Type B pancreatic cell (in vitro differentiated cells): ENCODE results near the gene TRRAP. TPM values are rescaled to one million over a fixed set of nuclear protein-coding genes. Genes with fewer than 3 reads are reported as not detected.

Experiments used
- DNase-seq: peaks from one replicate; pipeline ENCODE4 v3.0.0; 2021; ENCODE audit warnings: mixed read lengths; ENCODE audit not compliant: unreplicated experiment; ENCODE audit errors: extremely low spot score
- H3K27ac Mint-ChIP-seq: 2 replicates; pipeline ENCODE4 v1.8.0; 2021; ENCODE audit warnings: mild to moderate bottlenecking, mixed read lengths
- H3K27me3 Mint-ChIP-seq: 2 replicates; pipeline ENCODE4 v1.8.0; 2021; ENCODE audit warnings: mixed read lengths
- H3K36me3 Mint-ChIP-seq: 2 replicates; pipeline ENCODE4 v1.8.0; 2021; ENCODE audit warnings: mixed read lengths
- H3K4me1 Mint-ChIP-seq: one replicate; pipeline ENCODE4 v1.8.0; 2021; ENCODE audit warnings: mixed read lengths; ENCODE audit not compliant: unreplicated experiment
- H3K4me3 Mint-ChIP-seq: 2 replicates; pipeline ENCODE4 v1.8.0; 2021; ENCODE audit warnings: mild to moderate bottlenecking, mixed read lengths
- H3K9me3 Mint-ChIP-seq: 2 replicates; pipeline ENCODE4 v1.8.0; 2021; ENCODE audit warnings: mixed read lengths
- total RNA-seq: library from RNA; stranded (reverse); gene quantifications from 2 replicates; pipeline ENCODE4 v1.2.1, GENCODE V29; 2021; ENCODE audit warnings: low replicate concordance
- TF ChIP-seq, protein P1 (sequence below): fragments of 200-600 bp; sonication (generic); conservative IDR thresholded peaks from 2 replicates; pipeline ENCODE4 v1.5.0; 2021; ENCODE audit warnings: antibody characterized with exemption, mild to moderate bottlenecking

TRRAP gene
- total RNA-seq, 1 donor from 2014 or later = 65.7 TPM

DNA sequence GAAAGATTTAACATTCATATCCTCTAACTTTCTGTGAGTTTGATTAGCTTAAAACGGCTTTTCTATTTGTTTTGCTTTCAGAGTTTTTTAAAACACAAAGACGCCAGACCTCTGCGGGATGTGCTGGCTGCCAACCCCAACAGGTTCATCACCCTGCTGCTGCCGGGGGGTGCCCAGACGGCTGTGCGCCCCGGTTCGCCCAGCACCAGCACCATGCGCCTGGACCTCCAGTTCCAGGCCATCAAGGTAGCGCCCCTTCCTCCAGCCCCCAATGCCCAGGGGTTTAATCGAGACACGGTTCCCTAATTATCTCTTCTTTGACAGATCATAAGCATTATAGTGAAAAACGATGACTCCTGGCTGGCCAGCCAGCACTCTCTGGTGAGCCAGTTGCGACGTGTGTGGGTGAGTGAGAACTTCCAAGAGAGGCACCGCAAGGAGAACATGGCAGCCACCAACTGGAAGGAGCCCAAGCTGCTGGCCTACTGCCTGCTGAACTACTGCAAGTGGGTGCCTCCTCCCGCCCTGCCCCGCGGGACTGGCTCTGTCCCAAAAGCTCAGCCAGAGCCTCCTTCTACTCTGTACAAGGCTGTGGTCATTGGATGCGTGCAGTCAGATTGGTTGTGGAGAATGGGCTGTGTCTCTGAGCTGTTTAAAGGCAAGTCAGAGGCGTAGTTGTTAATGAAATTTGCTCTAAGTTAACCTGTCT is 71.2 kb downstream of the TRRAP start:
- Mint-ChIP-seq H3K36me3 (peaks cover 25% of the 10 kb centered on the region), H3K4me3 (no peak overlapping the region), H3K4me1 (no peaks in the 10 kb centered on the region), H3K27me3 (no peaks in the 10 kb centered on the region), H3K9me3 (no peaks in the 10 kb centered on the region), H3K27ac (no peak overlapping the region)
- DNase-seq = no peak
- TF ChIP-seq, protein P1, sequence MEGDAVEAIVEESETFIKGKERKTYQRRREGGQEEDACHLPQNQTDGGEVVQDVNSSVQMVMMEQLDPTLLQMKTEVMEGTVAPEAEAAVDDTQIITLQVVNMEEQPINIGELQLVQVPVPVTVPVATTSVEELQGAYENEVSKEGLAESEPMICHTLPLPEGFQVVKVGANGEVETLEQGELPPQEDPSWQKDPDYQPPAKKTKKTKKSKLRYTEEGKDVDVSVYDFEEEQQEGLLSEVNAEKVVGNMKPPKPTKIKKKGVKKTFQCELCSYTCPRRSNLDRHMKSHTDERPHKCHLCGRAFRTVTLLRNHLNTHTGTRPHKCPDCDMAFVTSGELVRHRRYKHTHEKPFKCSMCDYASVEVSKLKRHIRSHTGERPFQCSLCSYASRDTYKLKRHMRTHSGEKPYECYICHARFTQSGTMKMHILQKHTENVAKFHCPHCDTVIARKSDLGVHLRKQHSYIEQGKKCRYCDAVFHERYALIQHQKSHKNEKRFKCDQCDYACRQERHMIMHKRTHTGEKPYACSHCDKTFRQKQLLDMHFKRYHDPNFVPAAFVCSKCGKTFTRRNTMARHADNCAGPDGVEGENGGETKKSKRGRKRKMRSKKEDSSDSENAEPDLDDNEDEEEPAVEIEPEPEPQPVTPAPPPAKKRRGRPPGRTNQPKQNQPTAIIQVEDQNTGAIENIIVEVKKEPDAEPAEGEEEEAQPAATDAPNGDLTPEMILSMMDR = no peak

DNA sequence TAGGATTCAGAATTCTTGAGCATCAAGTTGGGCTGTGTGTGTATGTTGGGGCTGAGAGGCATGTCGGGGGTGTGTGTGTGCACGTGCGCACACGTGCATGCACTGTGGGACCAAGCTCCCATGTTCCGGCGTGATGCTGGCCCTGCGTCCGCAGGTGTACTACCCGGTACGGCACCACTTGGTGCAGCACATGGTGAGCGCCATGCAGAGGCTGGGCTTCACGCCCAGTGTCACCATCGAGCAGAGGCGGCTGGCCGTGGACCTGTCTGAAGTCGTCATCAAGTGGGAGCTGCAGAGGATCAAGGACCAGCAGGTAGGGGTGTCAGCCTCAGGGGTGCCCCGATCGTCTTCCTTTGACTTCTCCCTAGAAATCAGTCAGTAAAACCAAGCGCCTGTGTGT is 77.7 kb downstream of the TRRAP start:
- H3K9me3 Mint-ChIP-seq = no peaks in the 10 kb centered on the region
- TF ChIP-seq, protein P1 = no peak
- H3K4me1 Mint-ChIP-seq = no peaks in the 10 kb centered on the region
- no peak overlapping the region for H3K4me3 Mint-ChIP-seq
- H3K36me3 Mint-ChIP-seq = peaks cover 50% of the 10 kb centered on the region
- H3K27me3 Mint-ChIP-seq = no peaks in the 10 kb centered on the region
- DNase-seq = no peak
- H3K27ac Mint-ChIP-seq = no peak overlapping the region

DNA sequence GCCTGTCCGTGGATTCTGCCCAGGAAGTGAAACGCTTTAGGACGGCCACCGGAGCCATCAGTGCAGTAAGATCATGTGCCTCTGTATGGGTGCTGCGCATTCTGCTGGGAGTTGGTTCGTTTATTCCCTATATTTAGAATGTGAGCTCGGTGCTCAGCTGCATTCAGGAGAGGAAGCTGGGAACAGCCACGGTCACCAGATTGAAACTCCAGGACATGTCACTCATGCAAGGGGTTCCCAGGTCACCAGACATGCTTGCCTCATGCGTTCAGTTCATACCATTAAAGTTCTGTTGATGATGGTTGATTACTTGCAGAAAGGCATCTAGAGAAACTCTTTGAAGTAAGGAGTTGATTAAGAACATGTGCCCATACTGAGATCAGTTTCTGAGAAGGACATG is 78.1 kb downstream of the TRRAP start:
- Mint-ChIP-seq H3K4me3 (no peak overlapping the region), H3K9me3 (no peaks in the 10 kb centered on the region), H3K27me3 (no peaks in the 10 kb centered on the region), H3K4me1 (no peaks in the 10 kb centered on the region), H3K27ac (no peak overlapping the region), H3K36me3 (peaks cover 49% of the 10 kb centered on the region)
- TF ChIP-seq, protein P1 = no peak
- no peak for DNase-seq

- TF ChIP-seq, protein P1 = no peak
- H3K36me3 Mint-ChIP-seq = peaks cover 45% of the 10 kb centered on the region
- H3K9me3 Mint-ChIP-seq = no peaks in the 10 kb centered on the region
- no peak overlapping the region for H3K27ac Mint-ChIP-seq
- no peak overlapping the region for H3K4me3 Mint-ChIP-seq
- no peaks in the 10 kb centered on the region for H3K4me1 Mint-ChIP-seq
- DNase-seq = no peak
- no peaks in the 10 kb centered on the region for H3K27me3 Mint-ChIP-seq
These were observed 78.6 kb downstream of the TRRAP start for GRCh38 chr7:98956937-98957336.

GRCh38 chr7:98957766-98958165 is 79.4 kb downstream of the TRRAP start:
- TF ChIP-seq, protein P1 = no peak
- Mint-ChIP-seq H3K27ac (no peak overlapping the region), H3K4me1 (no peaks in the 10 kb centered on the region), H3K27me3 (no peaks in the 10 kb centered on the region), H3K9me3 (no peaks in the 10 kb centered on the region), H3K36me3 (peaks cover 48% of the 10 kb centered on the region), H3K4me3 (no peak overlapping the region)
- DNase-seq = no peak

DNA sequence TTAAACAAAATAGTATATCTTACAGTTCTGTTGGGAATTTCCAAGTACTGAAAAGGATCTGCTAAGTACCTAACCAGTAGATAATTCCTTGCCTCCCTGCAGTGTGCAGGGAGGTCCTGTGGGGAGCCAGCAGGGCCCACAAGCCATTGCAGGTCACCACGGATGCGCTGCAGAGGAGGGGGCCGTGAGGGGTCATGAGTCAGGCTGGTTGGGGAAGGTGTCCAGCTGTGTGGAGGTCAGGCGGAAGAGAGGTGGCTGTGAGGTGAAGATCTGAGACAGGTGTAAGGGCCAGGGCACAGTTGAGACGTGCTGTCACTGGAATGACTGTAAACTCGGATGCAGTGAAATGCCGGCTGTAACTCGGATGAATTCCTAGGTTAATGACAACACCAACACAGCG is 80.6 kb downstream of the TRRAP start:
- H3K9me3 Mint-ChIP-seq = no peaks in the 10 kb centered on the region
- no peaks in the 10 kb centered on the region for H3K27me3 Mint-ChIP-seq
- TF ChIP-seq, protein P1 = no peak
- DNase-seq = no peak
- H3K27ac Mint-ChIP-seq = no peak overlapping the region
- H3K36me3 Mint-ChIP-seq = peaks cover 39% of the 10 kb centered on the region
- no peak overlapping the region for H3K4me3 Mint-ChIP-seq
- no peaks in the 10 kb centered on the region for H3K4me1 Mint-ChIP-seq
